HepG2 (cell line): ENCODE results near the gene CCDC148. TPM values are rescaled to one million over a fixed set of nuclear protein-coding genes. Genes with fewer than 3 reads are reported as not detected.

Experiments
- ARID3A ChIP-seq: IDR thresholded peaks from 2 replicates; pipeline ENCODE4 v1.6.1; 2012; ENCODE audit warnings: low read depth, low read length, improper control_type of control experiment
- ELK4 ChIP-seq: sonication (generic); formaldehyde crosslinking; IDR thresholded peaks from 2 replicates; pipeline ENCODE4 v1.9.0; 2021; ENCODE audit warnings: missing genetic modification reagents, borderline replicate concordance
- FOXP1 ChIP-seq, 2 experiments: fragments of 450-650 bp in 1 of 2; IDR thresholded peaks; 2 replicates each; pipeline ENCODE4 v1.6.1; 2017 to 2018; ENCODE audit warnings: antibody characterized with exemption in 1 of 2
- GATAD2A ChIP-seq: IDR thresholded peaks from 2 replicates; pipeline ENCODE4 v1.6.1; 2016
- KMT2B ChIP-seq: IDR thresholded peaks from 2 replicates; pipeline ENCODE4 v1.6.1; 2016; ENCODE audit warnings: missing genetic modification reagents, missing compliant biosample characterization
- NFAT5 ChIP-seq: sonication (generic); formaldehyde crosslinking; IDR thresholded peaks from 2 replicates; pipeline ENCODE4 v1.4.0; 2020; ENCODE audit warnings: missing genetic modification reagents
- PRDM4 ChIP-seq: sonication (generic); formaldehyde crosslinking; IDR thresholded peaks from 2 replicates; pipeline ENCODE4 v1.9.0; 2021; ENCODE audit warnings: missing genetic modification reagents, borderline replicate concordance
- YY1 ChIP-seq: IDR thresholded peaks from 2 replicates; pipeline ENCODE4 v1.6.1; 2011; ENCODE audit warnings: low read length, low read depth, moderate library complexity, mild to moderate bottlenecking; ENCODE audit not compliant: insufficient read depth, insufficient replicate concordance
- ZBTB20 ChIP-seq: sonication (generic); formaldehyde crosslinking; IDR thresholded peaks from 2 replicates; pipeline ENCODE4 v1.8.1; 2023; ENCODE audit warnings: missing genetic modification reagents, low read depth, mild to moderate bottlenecking, borderline replicate concordance
- ZBTB39 ChIP-seq: sonication (generic); formaldehyde crosslinking; IDR thresholded peaks from 2 replicates; pipeline ENCODE4 v1.5.0; 2020; ENCODE audit warnings: missing genetic modification reagents
- ZFP36L1 ChIP-seq: sonication (generic); formaldehyde crosslinking; IDR thresholded peaks from 2 replicates; pipeline ENCODE4 v1.8.0; 2022; ENCODE audit warnings: mild to moderate bottlenecking, missing genetic modification reagents, moderate library complexity
- ZFP36L2 ChIP-seq: sonication (generic); formaldehyde crosslinking; IDR thresholded peaks from 2 replicates; pipeline ENCODE4 v1.4.0; 2020; ENCODE audit warnings: missing genetic modification reagents
- ZNF441 ChIP-seq: sonication (generic); formaldehyde crosslinking; IDR thresholded peaks from 2 replicates; pipeline ENCODE4 v1.7.0; 2021; ENCODE audit warnings: missing genetic modification reagents, borderline replicate concordance
- ZNF720 ChIP-seq: sonication (generic); formaldehyde crosslinking; IDR thresholded peaks from 2 replicates; pipeline ENCODE4 v1.4.0; 2020; ENCODE audit warnings: missing genetic modification reagents
- ZSCAN29 ChIP-seq: sonication (generic); formaldehyde crosslinking; conservative IDR thresholded peaks from 2 replicates; pipeline ENCODE4 v1.4.0; 2020; ENCODE audit warnings: mild to moderate bottlenecking, missing genetic modification reagents
- polyA plus RNA-seq, 8 experiments: library from polyadenylated mRNA; depleted of rRNA in 3 of 8; stranded (reverse) in 7 of 8; unstranded in 1 of 8; fragments of >200 nt; fragmentation: Illumina TruSeq in 4 of 8; extraction: Trizol in 4 of 8; gene quantifications; 2 replicates each; pipeline versions ENCODE4 v1.2.1 to v1.2.3, GENCODE V29; 2011 to 2016; ENCODE audit warnings: low read depth in 4 of 8, missing spikeins in 1 of 8, mixed read lengths in 1 of 8; ENCODE audit not compliant: insufficient read depth in 1 of 8
- total RNA-seq, 5 experiments: library from RNA; depleted of rRNA; stranded (reverse); fragments of >200 nt; fragmentation: Illumina TruSeq; extraction: Trizol; gene quantifications; 2 replicates each; pipeline ENCODE4 v1.2.3, GENCODE V29; 2016; ENCODE audit warnings: low read depth in 1 of 5

The CCDC148 gene
- total and polyA plus RNA-seq, 2 of the 13 experiments (the other 11 are each of a cell fraction or from before 2014, with no cell fraction given) = 0.30 to 0.49 TPM

GRCh38 chr2:158128168-158128973 is 328.2 kb downstream of the CCDC148 start (continued):
- TF ChIP-seq NFAT5 (CRISPR knock-in tag) (no peak), ZFP36L1 (CRISPR knock-in tag) (no peak), FOXP1 (IDR thresholded peaks at IDR 0.05) (no peak), FOXP1 (CRISPR knock-in tag; IDR thresholded peaks at IDR 0.05) (peak; percentile 75), ELK4 (CRISPR knock-in tag) (no peak), KMT2B (CRISPR knock-in tag) (peak; percentile 62; the same call in 1 of the 2 replicates), ZBTB39 (CRISPR knock-in tag) (no peak), PRDM4 (CRISPR knock-in tag) (no peak), YY1 (peak; percentile 84), ZNF441 (CRISPR knock-in tag) (peak; percentile 83; the same call in 1 of the 2 replicates), ARID3A (peak; percentile 27; the same call in 1 of the 2 replicates), ZBTB20 (CRISPR knock-in tag) (peak; percentile 95), ZNF720 (CRISPR knock-in tag) (no peak), ZFP36L2 (CRISPR knock-in tag) (no peak), ZSCAN29 (CRISPR knock-in tag) (peak; percentile 51; the same call in 1 of the 2 replicates), GATAD2A (CRISPR knock-in tag) (peak; percentile 93)
